HG03159 (cell line): ENCODE results near the gene GATB.

Experiments used
- ATAC-seq: cut with Tn5 transposase; IDR thresholded peaks from one replicate; pipeline ENCODE4 v1.9.1; 2021; ENCODE audit warnings: mild to moderate bottlenecking, moderate library complexity; ENCODE audit not compliant: unreplicated experiment

The GATB gene

GRCh38 chr4:151702256-151702655 lies 58.6 kb downstream of the GATB start:
- no peak for ATAC-seq

GRCh38 chr4:151700566-151701316 lies 60.1 kb downstream of the GATB start:
- no peak for ATAC-seq

GRCh38 chr4:151698213-151698612 lies 62.6 kb downstream of the GATB start:
- no peak for ATAC-seq

GRCh38 chr4:151694961-151695720 lies 65.7 kb downstream of the GATB start:
- ATAC-seq = no peak

- ATAC-seq = no peak
Observed at GRCh38 chr4:151692821-151693673, 67.8 kb downstream of the GATB start.

GRCh38 chr4:151692443-151692782 lies 68.4 kb downstream of the GATB start:
- no peak for ATAC-seq

GRCh38 chr4:151691639-151692442 lies 69.0 kb downstream of the GATB start:
- no peak for ATAC-seq

- ATAC-seq = no peak
Observed at GRCh38 chr4:151690876-151691275, 69.9 kb downstream of the GATB start.

GRCh38 chr4:151690164-151690870 lies 70.5 kb downstream of the GATB start:
- ATAC-seq = no peak

- ATAC-seq = no peak
Observed at GRCh38 chr4:151689211-151689991, 71.4 kb downstream of the GATB start.

- no peak for ATAC-seq
Observed at GRCh38 chr4:151688785-151689043, 72.1 kb downstream of the GATB start.

GRCh38 chr4:151688003-151688784 lies 72.6 kb downstream of the GATB start:
- no peak for ATAC-seq

- no peak for ATAC-seq
Observed at GRCh38 chr4:151687021-151687640, 73.7 kb downstream of the GATB start.

GRCh38 chr4:151685303-151685702 lies 75.5 kb downstream of the GATB start:
- ATAC-seq = no peak

- ATAC-seq = no peak
Observed at GRCh38 chr4:151681085-151681484, 79.7 kb downstream of the GATB start.

GRCh38 chr4:151679231-151679630 lies 81.6 kb downstream of the GATB start:
- ATAC-seq = no peak

GRCh38 chr4:151678048-151678872 lies 82.5 kb downstream of the GATB start:
- ATAC-seq = no peak

- no peak for ATAC-seq
Observed at GRCh38 chr4:151677193-151677592, 83.6 kb downstream of the GATB start.
